HepG2 (cell line): ENCODE measurements around the gene SMIM12. TPM values are rescaled to one million over a fixed set of nuclear protein-coding genes. Genes with fewer than 3 reads are reported as not detected.

Experiments used
- E2F5 ChIP-seq: sonication (generic); formaldehyde crosslinking; conservative IDR thresholded peaks from 2 replicates; pipeline ENCODE4 v1.4.0; 2020; ENCODE audit warnings: missing genetic modification reagents
- FOXP1 ChIP-seq, 2 experiments: fragments of 450-650 bp in 1 of 2; IDR thresholded peaks; 2 replicates each; pipeline ENCODE4 v1.6.1; 2017 to 2018; ENCODE audit warnings: antibody characterized with exemption in 1 of 2
- HDAC1 ChIP-seq: sonication (generic); formaldehyde crosslinking; IDR thresholded peaks from 2 replicates; pipeline ENCODE4 v1.5.1; 2020; ENCODE audit warnings: mild to moderate bottlenecking, missing genetic modification reagents
- KDM4B ChIP-seq: sonication (generic); formaldehyde crosslinking; IDR thresholded peaks from 2 replicates; pipeline ENCODE4 v1.4.0; 2020; ENCODE audit warnings: missing genetic modification reagents
- MNT ChIP-seq: fragments of 450-650 bp; IDR thresholded peaks from 2 replicates; pipeline ENCODE4 v1.6.1; 2016
- PHF21A ChIP-seq: sonication (generic); formaldehyde crosslinking; IDR thresholded peaks from 2 replicates; pipeline ENCODE4 v1.5.0; 2020; ENCODE audit warnings: mild to moderate bottlenecking, missing genetic modification reagents
- REXO4 ChIP-seq: sonication (generic); formaldehyde crosslinking; IDR thresholded peaks from 2 replicates; pipeline ENCODE4 v1.8.0; 2022; ENCODE audit warnings: missing genetic modification reagents, mild to moderate bottlenecking, borderline replicate concordance
- RFXAP ChIP-seq: sonication (generic); formaldehyde crosslinking; IDR thresholded peaks from 2 replicates; pipeline ENCODE4 v1.4.0; 2020; ENCODE audit warnings: missing genetic modification reagents, borderline replicate concordance
- SOX5 ChIP-seq: IDR thresholded peaks from 2 replicates; pipeline ENCODE4 v1.6.1; 2016; ENCODE audit warnings: borderline replicate concordance
- THRA ChIP-seq: sonication (generic); formaldehyde crosslinking; IDR thresholded peaks from 2 replicates; pipeline ENCODE4 v1.4.0; 2020; ENCODE audit warnings: missing genetic modification reagents, borderline replicate concordance
- ZFP36L2 ChIP-seq: sonication (generic); formaldehyde crosslinking; IDR thresholded peaks from 2 replicates; pipeline ENCODE4 v1.4.0; 2020; ENCODE audit warnings: missing genetic modification reagents
- ZKSCAN8 ChIP-seq: IDR thresholded peaks from 2 replicates; pipeline ENCODE4 v1.6.1; 2016; ENCODE audit warnings: borderline replicate concordance, missing genetic modification reagents, missing compliant biosample characterization
- ZNF687 ChIP-seq: sonication (generic); formaldehyde crosslinking; IDR thresholded peaks from 2 replicates; pipeline ENCODE4 v1.5.1; 2020; ENCODE audit warnings: mild to moderate bottlenecking, missing genetic modification reagents, moderate library complexity
- ZSCAN25 ChIP-seq: sonication (generic); formaldehyde crosslinking; IDR thresholded peaks from 2 replicates; pipeline ENCODE4 v1.8.0; 2022; ENCODE audit warnings: mild to moderate bottlenecking, missing genetic modification reagents
- polyA plus RNA-seq, 8 experiments: library from polyadenylated mRNA; depleted of rRNA in 3 of 8; stranded (reverse) in 7 of 8; unstranded in 1 of 8; fragments of >200 nt; fragmentation: Illumina TruSeq in 4 of 8; extraction: Trizol in 4 of 8; gene quantifications; 2 replicates each; pipeline versions ENCODE4 v1.2.1 to v1.2.3, GENCODE V29; 2011 to 2016; ENCODE audit warnings: low read depth in 4 of 8, missing spikeins in 1 of 8, mixed read lengths in 1 of 8; ENCODE audit not compliant: insufficient read depth in 1 of 8
- total RNA-seq, 5 experiments: library from RNA; depleted of rRNA; stranded (reverse); fragments of >200 nt; fragmentation: Illumina TruSeq; extraction: Trizol; gene quantifications; 2 replicates each; pipeline ENCODE4 v1.2.3, GENCODE V29; 2016; ENCODE audit warnings: low read depth in 1 of 5
- TF ChIP-seq, protein P1 (sequence below): sonication (generic); formaldehyde crosslinking; IDR thresholded peaks from 2 replicates; pipeline ENCODE4 v1.5.1; 2020; ENCODE audit warnings: missing genetic modification reagents, mild to moderate bottlenecking, borderline replicate concordance
- TF ChIP-seq, protein P2 (sequence below): IDR thresholded peaks from 2 replicates; pipeline ENCODE4 v1.6.1; 2016
- TF ChIP-seq, protein P3 (sequence below): IDR thresholded peaks from 2 replicates; pipeline ENCODE4 v1.6.1; 2016; ENCODE audit warnings: control low read depth

SMIM12 gene
- total and polyA plus RNA-seq, 2 of the 13 experiments (the other 11 are each of a cell fraction or from before 2014, with no cell fraction given): 20.1 to 41.3 TPM

DNA sequence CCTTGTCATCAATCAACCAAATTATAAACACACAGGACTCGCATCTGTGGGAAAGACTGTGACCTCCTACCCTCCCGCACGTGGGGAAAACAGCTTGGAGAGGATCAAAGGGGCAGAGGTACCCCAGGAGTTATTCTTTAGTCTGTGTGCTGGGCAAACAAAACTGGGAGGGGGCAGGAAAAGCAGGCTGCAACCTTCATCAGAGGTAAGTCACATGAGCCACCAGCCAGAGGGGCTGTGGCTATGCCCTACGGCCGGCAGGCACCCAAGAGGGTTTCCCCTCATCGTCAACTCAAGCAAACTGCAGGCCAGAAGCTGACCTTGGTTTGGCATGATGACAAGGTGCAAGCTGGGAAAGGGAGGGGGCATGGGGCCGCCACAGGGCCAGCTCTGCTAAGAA is 12.5 kb downstream of the SMIM12 start (continued):
- TF ChIP-seq ZKSCAN8 (CRISPR knock-in tag): no peak
- no peak for TF ChIP-seq E2F5 (CRISPR knock-in tag)
- peak; percentile 45; the same call in 1 of the 2 replicates for TF ChIP-seq ZNF687 (CRISPR knock-in tag)
- TF ChIP-seq, protein P1, sequence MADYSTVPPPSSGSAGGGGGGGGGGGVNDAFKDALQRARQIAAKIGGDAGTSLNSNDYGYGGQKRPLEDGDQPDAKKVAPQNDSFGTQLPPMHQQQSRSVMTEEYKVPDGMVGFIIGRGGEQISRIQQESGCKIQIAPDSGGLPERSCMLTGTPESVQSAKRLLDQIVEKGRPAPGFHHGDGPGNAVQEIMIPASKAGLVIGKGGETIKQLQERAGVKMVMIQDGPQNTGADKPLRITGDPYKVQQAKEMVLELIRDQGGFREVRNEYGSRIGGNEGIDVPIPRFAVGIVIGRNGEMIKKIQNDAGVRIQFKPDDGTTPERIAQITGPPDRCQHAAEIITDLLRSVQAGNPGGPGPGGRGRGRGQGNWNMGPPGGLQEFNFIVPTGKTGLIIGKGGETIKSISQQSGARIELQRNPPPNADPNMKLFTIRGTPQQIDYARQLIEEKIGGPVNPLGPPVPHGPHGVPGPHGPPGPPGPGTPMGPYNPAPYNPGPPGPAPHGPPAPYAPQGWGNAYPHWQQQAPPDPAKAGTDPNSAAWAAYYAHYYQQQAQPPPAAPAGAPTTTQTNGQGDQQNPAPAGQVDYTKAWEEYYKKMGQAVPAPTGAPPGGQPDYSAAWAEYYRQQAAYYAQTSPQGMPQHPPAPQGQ (CRISPR knock-in tag): no peak
- TF ChIP-seq RFXAP (CRISPR knock-in tag): no peak
- no peak for TF ChIP-seq KDM4B (CRISPR knock-in tag)
- no peak for TF ChIP-seq ZSCAN25 (CRISPR knock-in tag)
- peak; percentile 23; the same call in 1 of the 2 replicates for TF ChIP-seq PHF21A
- TF ChIP-seq REXO4 (CRISPR knock-in tag): no peak
- TF ChIP-seq MNT: no peak
- TF ChIP-seq, protein P2, sequence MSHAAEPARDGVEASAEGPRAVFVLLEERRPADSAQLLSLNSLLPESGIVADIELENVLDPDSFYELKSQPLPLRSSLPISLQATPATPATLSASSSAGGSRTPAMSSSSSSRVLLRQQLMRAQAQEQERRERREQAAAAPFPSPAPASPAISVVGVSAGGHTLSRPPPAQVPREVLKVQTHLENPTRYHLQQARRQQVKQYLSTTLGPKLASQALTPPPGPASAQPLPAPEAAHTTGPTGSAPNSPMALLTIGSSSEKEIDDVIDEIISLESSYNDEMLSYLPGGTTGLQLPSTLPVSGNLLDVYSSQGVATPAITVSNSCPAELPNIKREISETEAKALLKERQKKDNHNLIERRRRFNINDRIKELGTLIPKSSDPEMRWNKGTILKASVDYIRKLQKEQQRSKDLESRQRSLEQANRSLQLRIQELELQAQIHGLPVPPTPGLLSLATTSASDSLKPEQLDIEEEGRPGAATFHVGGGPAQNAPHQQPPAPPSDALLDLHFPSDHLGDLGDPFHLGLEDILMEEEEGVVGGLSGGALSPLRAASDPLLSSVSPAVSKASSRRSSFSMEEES: 0 out of 2 replicates have a peak, but pooled peaks have one; percentile 32
- no peak for TF ChIP-seq ZFP36L2 (CRISPR knock-in tag)
- peak; percentile 90 for TF ChIP-seq SOX5 (CRISPR knock-in tag)
- TF ChIP-seq FOXP1 (IDR thresholded peaks at IDR 0.05): no peak
- peak; percentile 76 for TF ChIP-seq FOXP1 (CRISPR knock-in tag; IDR thresholded peaks at IDR 0.05)
- TF ChIP-seq, protein P3, sequence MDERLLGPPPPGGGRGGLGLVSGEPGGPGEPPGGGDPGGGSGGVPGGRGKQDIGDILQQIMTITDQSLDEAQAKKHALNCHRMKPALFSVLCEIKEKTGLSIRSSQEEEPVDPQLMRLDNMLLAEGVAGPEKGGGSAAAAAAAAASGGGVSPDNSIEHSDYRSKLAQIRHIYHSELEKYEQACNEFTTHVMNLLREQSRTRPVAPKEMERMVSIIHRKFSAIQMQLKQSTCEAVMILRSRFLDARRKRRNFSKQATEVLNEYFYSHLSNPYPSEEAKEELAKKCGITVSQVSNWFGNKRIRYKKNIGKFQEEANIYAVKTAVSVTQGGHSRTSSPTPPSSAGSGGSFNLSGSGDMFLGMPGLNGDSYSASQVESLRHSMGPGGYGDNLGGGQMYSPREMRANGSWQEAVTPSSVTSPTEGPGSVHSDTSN (CRISPR knock-in tag): no peak
- TF ChIP-seq HDAC1: no peak
- peak; percentile 68; the same call in 1 of the 2 replicates for TF ChIP-seq THRA
